LoVo (cell line): ENCODE measurements around the gene CLDN18.
A peak's percentile ranks its signal among the peaks of the same experiment; 100 is the strongest.

Experiments used
- DNase-seq: peaks from one replicate; pipeline ENCODE4 v3.0.0-alpha.2; 2016; ENCODE audit warnings: low spot score

The CLDN18 gene

DNA sequence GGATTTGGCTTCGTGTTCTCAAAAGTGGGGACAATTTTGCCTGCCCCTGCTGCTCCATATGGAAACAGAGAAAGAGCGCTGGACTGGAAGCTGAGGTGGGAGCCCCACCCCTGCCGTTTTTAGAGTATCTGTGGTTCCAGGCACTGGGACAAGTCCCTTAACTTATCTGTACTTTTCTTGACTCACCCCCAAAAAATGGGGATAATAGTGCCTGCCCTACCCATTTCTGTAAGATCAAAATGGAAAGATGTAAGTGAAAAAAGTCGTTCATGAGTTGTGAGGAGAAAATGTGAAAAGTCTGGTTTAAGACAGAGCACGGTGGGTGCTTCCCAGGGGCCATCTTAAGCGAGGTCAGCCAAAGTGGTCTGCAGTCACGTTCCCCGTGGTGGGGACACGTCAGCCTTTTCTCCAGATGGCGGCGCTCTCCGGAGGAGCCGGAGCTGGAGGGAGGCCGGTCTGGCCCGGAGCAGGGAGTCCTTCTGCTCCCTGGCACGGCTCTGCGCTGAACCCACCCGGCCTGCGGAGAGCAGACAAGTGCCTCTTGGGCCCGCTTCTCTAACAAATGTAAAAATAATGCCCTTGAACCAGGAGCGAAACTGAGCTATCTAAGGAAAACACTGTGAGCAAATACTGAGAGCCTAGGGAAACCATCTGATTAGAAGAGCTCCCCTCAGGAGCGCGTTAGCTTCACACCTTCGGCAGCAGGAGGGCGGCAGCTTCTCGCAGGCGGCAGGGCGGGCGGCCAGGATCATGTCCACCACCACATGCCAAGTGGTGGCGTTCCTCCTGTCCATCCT lies at the start of gene CLDN18:
CLDN18 (plus strand) TSS at position 690 of the 797 bp plus-strand sequence; CDS start at position 751, 61 bp downstream.
- no peak for DNase-seq

DNA sequence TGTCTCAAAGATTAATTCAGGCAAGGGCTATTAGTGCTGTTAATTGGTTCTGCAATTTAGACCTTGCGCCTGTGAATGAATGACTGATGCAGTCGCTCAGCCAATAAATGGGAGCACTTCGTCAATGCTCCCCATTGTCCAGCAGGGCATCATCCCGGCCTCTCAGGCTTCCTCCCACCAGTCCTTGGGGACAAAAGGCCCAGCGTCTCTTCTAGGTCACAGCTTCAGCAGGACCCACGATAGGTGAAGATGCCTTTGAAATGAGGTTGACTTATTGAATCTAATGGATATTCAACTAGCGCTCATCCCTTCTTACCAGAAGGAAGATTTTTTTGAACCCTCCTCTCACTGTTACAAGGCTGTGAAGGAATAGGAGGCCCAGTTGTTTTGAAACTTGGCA lies 47.7 kb upstream of the CLDN18 start:
- DNase-seq = no peak

GRCh38 chr3:137963463-137963862 lies 46.5 kb upstream of the CLDN18 start:
- no peak for DNase-seq

DNA sequence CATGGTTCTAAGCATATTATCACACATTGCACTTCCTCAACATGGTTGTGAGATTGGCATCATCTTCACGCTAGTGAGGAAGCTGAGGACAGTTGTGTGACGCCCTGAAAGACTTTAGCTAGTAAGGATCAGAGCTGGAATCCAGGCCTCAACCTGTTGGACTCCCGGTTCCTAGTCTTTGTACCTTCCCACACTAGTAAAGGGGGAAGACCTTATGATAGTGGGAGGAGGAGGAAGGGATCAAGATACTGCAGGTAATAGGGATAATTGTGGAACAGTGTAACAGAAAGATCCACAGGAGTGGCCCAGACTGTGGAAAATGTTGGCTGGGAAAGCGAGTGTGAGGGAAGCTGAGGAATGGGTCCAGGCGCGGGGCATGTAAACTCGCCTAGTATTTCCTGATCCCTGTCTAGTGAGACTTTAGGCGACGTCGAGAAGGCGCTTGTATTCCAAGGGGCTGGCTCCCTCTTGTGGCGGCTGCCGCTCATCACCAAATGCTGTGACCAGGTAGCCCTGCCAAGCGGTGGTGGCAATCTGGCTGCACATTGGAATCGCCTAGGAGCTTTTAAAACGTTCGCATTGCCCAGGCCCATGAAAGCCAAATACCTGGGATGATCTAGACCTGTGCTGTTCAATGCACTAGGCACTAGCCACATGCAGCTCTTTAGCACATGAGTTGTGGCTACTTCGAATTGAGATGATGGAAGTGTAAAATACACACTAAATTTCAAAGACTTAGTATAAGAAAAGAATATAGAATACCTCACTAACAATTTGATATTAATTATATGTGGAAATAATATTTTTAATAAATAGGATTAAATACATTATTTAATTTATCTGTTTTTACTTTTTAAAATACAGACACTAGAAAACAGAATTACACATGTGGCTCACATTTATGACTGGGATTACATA lies 38.8 kb upstream of the CLDN18 start:
- peak; percentile 79 for DNase-seq

DNA sequence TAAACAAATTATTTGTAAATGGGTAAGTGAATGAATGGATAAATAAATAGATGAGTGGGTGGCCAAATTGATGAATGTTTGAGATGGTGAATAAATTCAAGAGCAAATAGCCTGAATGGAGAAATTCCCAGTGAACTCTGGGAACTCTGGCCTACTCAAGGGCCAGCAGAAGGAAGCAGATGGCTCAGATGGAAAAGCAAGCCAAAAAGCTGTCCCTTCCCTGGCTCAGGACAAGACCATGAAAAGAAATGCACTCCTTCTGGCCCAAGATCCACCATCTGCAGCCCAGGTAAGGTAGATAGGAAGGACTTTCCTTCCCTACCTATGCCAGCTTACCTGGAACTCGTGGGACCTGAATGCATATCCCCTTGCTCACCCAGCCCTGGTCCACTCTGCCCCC lies 37.6 kb upstream of the CLDN18 start:
- no peak for DNase-seq

GRCh38 chr3:137978328-137978727 lies 31.6 kb upstream of the CLDN18 start:
- DNase-seq = no peak

GRCh38 chr3:137987723-137988122 lies 22.2 kb upstream of the CLDN18 start:
- DNase-seq = no peak

GRCh38 chr3:137988152-137988551 lies 21.8 kb upstream of the CLDN18 start:
- no peak for DNase-seq

DNA sequence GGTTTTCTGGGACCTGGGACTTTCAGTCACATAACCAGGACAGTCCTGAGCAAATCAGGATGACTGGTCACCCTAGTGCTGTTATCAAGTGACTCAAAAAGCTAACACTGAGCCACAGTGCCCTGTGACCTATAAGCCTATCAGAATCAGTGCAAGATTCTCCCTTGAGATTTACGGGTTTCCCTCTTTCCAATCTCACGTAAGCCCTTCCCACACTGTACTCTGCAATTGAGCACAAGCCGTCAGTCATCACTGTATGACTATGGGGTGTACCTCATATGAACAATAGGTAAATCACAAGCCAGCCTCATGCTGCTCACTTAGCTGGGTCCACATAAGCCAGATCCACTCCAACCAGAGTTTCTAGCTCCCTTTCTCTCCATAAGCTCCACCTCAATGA lies 21.0 kb upstream of the CLDN18 start:
- no peak for DNase-seq

DNA sequence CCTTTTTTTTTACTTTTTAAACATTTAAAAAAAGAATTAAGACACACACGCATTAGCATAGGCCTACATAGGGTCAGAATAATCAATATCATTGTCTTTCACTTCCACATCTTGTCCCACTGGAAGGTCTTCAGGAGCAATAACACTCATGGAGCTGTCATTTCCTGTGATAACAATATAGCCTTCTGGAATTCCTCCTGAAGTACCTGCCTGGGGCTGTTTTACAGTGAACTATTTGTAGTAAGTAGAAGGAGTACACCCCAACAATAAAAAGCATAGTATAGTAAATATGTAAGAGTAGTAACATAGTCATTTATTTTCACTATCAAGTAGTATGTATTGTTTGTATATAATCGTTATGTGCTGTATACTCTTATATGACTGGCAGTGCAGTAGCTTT lies 19.5 kb upstream of the CLDN18 start:
- no peak for DNase-seq

DNA sequence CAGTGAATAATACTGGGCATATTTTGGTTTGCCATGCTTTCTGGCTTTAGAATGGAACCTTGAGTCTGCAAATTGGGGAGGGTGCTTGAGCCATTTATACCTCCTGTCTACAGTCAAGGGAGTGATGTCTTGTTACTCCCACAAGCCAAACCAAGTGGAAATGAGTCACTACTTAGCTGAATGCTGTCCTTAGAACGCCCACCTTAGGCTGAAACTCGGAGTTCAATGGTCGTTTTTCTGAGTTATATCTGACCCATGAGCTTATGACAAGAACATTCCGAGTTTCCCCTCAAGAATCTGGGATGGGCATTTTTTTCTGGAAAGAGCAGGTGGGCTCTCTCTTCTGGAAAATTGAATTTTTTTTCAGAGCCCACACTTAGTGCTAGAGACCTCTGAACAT lies 17.4 kb upstream of the CLDN18 start:
- no peak for DNase-seq

DNA sequence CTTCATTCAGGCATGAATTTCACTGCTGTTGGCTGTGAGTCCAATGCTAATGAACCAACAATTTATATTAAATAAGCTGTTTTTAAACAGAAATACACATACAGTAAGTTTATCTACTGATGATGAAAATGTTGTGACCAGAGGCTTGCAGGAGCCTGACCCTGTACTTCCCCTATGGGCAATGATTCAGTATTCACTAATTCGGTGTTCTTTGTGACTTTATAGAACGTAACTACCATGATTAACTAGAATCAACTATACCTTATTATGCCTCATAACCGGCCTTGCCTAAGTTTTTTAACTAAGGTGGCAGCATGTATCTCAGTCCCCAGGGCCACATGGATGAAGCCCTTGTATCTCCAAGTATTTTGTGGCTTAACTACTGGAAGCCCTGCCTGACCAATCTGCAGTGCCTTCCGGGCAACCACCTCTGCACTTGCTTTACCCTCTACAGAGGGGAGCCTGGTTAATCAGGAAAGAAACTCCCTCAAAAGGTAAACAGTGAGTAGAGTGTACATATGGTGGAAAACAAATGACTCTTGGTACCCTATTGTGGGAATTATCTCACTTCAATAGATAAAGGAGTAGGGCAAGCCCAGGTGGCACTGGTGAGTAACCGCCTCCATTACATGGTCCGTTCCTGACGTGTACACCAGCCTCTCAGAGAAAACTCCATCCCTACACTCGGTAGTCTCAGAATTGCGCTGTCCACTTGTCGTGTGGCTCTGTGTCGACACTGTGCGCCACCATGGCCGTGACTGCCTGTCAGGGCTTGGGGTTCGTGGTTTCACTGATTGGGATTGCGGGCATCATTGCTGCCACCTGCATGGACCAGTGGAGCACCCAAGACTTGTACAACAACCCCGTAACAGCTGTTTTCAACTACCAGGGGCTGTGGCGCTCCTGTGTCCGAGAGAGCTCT lies 11.6 kb upstream of the CLDN18 start:
- no peak for DNase-seq

DNA sequence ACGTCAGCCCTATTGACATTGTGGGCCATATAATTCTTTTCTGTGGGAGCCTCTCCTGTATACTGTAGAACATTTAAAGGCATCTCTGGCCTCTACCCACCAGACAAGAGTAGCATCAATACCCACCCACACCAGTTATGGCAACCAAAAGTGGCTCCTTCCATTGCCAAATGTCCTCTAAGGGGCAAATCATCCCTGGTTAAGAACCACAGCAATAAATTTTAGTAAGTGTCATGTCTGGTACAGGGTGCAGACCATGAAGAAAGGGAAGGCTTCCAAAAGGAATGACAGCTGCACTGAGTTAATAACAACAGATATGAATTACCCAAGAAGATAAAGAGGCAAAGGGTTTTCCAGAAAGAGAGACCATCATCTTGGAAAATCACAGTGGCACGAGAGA lies 6.9 kb upstream of the CLDN18 start:
- no peak for DNase-seq

DNA sequence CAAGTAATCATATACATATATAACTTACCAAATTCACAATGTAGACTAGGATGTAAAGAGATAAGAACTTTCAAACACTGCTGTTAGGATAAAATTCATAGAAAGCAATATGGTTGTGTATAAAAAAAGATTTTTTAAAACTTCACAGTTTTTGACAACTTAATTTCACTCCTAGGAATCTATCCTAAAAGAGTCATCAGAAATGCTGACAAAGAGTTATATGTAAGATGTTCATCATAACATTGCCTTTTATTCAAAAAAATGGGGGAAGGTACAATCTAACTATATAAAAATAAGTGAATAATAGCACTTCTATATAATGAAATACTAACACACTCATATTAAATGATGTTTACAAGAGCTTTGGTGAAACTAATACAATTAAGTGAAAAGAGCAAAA lies 4.3 kb upstream of the CLDN18 start:
- no peak for DNase-seq

GRCh38 chr3:138007898-138008297 lies 2.1 kb upstream of the CLDN18 start:
- DNase-seq = no peak

DNA sequence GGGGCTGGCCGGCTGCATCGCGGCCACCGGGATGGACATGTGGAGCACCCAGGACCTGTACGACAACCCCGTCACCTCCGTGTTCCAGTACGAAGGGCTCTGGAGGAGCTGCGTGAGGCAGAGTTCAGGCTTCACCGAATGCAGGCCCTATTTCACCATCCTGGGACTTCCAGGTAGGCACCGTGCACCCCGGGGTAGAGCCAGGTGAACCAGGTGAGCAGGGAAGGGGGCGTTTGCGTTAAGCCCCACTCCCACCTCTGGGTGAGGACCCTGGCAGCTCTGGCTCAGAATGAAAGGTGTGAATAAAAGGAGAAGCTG lies 267 bp downstream of the CLDN18 start:
- DNase-seq = no peak

- no peak for DNase-seq
Observed at GRCh38 chr3:138011722-138012121, 1.8 kb downstream of the CLDN18 start.

DNA sequence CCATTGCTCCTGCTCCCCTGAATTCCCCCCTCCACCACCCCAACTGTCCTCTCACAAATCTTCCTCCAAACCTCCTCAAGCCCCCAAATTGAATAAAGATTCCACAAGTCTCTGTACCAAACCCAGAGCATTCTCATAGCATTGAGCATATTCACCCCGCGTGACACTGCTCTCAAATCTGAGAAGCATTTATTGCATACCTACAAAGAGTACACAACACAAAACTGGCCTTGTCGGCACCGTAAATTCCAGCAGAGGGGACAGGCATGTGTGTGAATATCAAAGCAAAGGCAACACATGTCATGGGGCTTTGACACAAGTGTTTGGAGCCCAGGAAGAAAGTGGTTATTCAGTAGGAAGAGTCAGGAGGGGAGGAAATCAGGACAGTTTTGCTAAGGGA lies 2.6 kb downstream of the CLDN18 start:
- no peak for DNase-seq

GRCh38 chr3:138016065-138016464 lies 6.1 kb downstream of the CLDN18 start:
- DNase-seq = no peak

DNA sequence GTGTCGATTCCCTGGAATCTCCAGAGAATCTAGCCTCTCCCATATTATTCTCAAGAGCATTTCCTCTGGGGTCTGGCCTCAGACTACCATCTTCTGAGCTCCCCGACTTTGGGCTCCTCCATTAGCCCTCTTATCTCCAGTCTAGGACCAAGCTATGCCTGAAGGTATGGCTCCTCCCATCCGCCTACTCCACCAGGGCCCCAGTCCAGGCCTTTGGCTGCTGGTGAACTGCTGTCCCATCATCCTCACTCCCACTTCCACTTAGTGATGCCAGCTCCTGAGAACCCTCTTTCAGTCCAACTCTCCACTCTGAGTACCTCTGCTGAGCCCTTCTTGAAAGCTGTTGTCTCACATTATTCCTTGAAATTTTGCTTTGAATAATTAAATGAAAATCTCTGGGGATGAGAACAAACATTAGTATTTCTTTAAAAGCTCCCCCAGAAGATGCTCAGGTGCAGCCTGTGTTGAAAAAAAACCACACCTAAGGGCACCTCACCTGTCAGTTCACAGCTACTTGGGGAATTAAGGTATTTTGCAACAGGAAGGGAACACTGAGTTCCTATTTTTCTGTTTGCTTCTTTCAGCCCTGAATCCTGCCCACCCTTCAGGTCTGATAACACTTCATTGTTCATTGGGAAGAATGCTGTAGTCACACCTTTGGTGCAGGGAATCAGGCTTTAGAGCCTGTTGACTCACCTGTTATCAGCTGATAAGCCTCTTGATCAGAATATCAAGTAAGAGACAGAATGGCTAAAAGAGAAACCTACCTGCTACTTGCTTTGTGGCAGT lies 9.5 kb downstream of the CLDN18 start:
- DNase-seq = no peak

DNA sequence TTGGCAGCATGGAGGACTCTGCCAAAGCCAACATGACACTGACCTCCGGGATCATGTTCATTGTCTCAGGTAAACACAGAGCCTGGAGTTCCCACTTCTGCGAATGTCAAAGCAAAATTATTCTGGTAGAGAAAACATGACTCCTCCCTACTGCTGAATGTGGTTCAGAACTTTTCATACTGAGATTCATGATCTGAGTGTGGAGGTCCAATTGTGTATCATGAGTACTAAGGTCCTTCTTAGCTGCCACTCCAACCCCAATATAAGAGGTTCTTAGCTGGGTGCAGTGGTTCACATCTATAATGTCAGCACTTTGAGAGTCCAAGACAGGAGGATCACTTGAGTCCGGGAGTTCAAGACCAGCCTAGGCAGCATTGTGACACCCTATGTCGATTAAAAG lies 13.8 kb downstream of the CLDN18 start:
- DNase-seq = no peak

DNA sequence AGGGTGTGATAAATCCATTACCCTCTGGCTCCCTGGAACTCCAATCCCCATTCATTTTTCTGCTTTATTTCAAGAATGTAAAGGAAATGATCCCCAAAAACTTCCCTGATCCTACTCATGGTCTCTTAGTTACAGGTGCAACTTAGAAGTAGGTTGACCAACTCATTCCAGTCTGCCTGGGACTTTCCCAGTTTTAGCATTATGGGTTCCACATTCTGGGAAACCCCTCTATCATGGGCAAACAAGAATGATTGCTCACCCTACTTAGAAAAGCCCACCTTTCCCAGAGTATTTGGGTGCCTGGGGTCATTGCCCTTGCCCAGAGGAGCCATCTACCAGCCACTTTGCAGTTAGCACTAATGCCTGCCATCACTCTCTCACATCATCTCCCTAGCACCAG lies 15.6 kb downstream of the CLDN18 start:
- DNase-seq = no peak
